MM.1S (cell line): Measurements from ENCODE around the gene NRIP3.

ENCODE experiments used
- DNase-seq: peaks from one replicate; pipeline ENCODE4 v3.0.0-alpha.2; 2015
- H2AFZ ChIP-seq: fragments of 300-600 bp; sonication (generic); 2 replicates; pipeline ENCODE4 v1.6.0; 2016; ENCODE audit warnings: antibody characterized with exemption, low read length
- H3F3A ChIP-seq: fragments of 300-600 bp; sonication (generic); 2 replicates; pipeline ENCODE4 v1.6.1; 2016; ENCODE audit warnings: mild to moderate bottlenecking, antibody characterized with exemption, low read length, moderate library complexity, mixed read lengths; ENCODE audit not compliant: insufficient read depth
- H3K27ac ChIP-seq: fragments of 300-600 bp; sonication (generic); 2 replicates; pipeline ENCODE4 v1.5.1; 2016; ENCODE audit warnings: mild to moderate bottlenecking, low read length
- H3K27me3 ChIP-seq: fragments of 300-600 bp; sonication (generic); replicated peaks from 2 replicates; pipeline ENCODE4 v1.6.0; 2016; ENCODE audit warnings: low read length; ENCODE audit not compliant: insufficient read depth
- H3K36me3 ChIP-seq: fragments of 300-600 bp; sonication (generic); replicated peaks from 2 replicates; pipeline ENCODE4 v1.6.1; 2016; ENCODE audit warnings: mild to moderate bottlenecking, low read length, mixed read lengths; ENCODE audit not compliant: insufficient read depth
- H3K4me1 ChIP-seq: fragments of 300-600 bp; sonication (generic); 2 replicates; pipeline ENCODE4 v1.6.1; 2016; ENCODE audit warnings: low read length, mixed read lengths
- H3K4me2 ChIP-seq: fragments of 300-600 bp; sonication (generic); 2 replicates; pipeline ENCODE4 v1.6.0; 2016; ENCODE audit warnings: low read depth, low read length
- H3K4me3 ChIP-seq: fragments of 300-600 bp; sonication (generic); 2 replicates; pipeline ENCODE4 v1.5.1; 2016; ENCODE audit warnings: low read length, mixed read lengths
- H3K79me2 ChIP-seq: fragments of 300-600 bp; sonication (generic); 2 replicates; pipeline ENCODE4 v1.6.1; 2016; ENCODE audit warnings: mixed run types, low read length, mixed read lengths
- H3K9ac ChIP-seq: fragments of 300-600 bp; sonication (generic); 2 replicates; pipeline ENCODE4 v1.6.1; 2016; ENCODE audit warnings: low read length, mixed read lengths
- H3K9me2 ChIP-seq: fragments of 300-600 bp; sonication (generic); replicated peaks from 2 replicates; pipeline ENCODE4 v1.6.1; 2016; ENCODE audit warnings: mild to moderate bottlenecking, low read length, mixed read lengths; ENCODE audit not compliant: insufficient read depth
- H3K9me3 ChIP-seq: fragments of 300-600 bp; sonication (generic); replicated peaks from 2 replicates; pipeline ENCODE4 v1.6.1; 2016; ENCODE audit warnings: mild to moderate bottlenecking, low read length, mixed read lengths; ENCODE audit not compliant: insufficient read depth
- H4K20me1 ChIP-seq: fragments of 300-600 bp; sonication (generic); 2 replicates; pipeline ENCODE4 v1.6.1; 2016; ENCODE audit warnings: mild to moderate bottlenecking, low read length, moderate library complexity, mixed read lengths; ENCODE audit not compliant: insufficient read depth
- EZH2 ChIP-seq: fragments of 300-600 bp; sonication (generic); optimal IDR thresholded peaks from 2 replicates; pipeline ENCODE3; 2017; ENCODE audit warnings: low read depth, mild to moderate bottlenecking, antibody characterized with exemption, low read length, mixed read lengths
- EZH2phosphoT487 ChIP-seq: fragments of 300-600 bp; sonication (generic); IDR thresholded peaks from 2 replicates; pipeline ENCODE4 v1.6.1; 2018; ENCODE audit warnings: antibody characterized with exemption, low read length
- TF ChIP-seq, protein P1 (sequence below): fragments of 300-600 bp; sonication (generic); IDR thresholded peaks from 2 replicates; pipeline ENCODE4 v1.5.1; 2016; ENCODE audit warnings: antibody characterized with exemption, low read length, mixed read lengths

Gene NRIP3

DNA sequence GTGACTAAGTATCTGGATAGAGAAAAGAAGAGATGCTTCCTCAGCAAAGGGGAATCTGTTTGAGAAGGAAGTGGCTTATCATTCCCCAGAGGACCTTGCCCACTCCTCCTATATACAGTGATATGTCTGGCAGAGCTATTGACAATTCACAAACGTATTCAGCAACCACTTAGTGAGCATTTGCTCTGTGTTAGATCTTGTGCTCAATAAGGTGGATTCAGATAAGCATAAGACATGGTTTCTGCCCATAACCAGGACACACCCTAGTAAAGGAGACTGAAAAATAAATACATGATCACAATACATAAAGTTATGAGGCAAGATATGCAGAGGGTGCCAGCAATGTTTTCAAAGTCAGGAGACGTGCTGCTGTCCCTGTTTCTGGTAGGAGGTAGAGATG lies 41.0 kb downstream of the NRIP3 start:
- Histone ChIP-seq H3K9ac (peak overlapping the region; percentile 94; the same call in 1 of the 2 replicates), H3K4me1 (peaks cover 13% of the 10 kb centered on the region), H3K9me3 (no peaks in the 10 kb centered on the region), H3K27ac (no peak overlapping the region), H3K4me2 (peak overlapping the region; percentile 90), H4K20me1 (no peaks in the 10 kb centered on the region), H3K36me3 (no peaks in the 10 kb centered on the region), H3K27me3 (no peaks in the 10 kb centered on the region), H3K79me2 (peaks cover 52% of the 10 kb centered on the region), H3K4me3 (peak overlapping the region; percentile 89; the same call in 1 of the 2 replicates), H2AFZ (no peak overlapping the region), H3F3A (peaks cover 5% of the 10 kb centered on the region; the same call in 1 of the 2 replicates), H3K9me2 (no peaks in the 10 kb centered on the region)
- TF ChIP-seq, protein P1, sequence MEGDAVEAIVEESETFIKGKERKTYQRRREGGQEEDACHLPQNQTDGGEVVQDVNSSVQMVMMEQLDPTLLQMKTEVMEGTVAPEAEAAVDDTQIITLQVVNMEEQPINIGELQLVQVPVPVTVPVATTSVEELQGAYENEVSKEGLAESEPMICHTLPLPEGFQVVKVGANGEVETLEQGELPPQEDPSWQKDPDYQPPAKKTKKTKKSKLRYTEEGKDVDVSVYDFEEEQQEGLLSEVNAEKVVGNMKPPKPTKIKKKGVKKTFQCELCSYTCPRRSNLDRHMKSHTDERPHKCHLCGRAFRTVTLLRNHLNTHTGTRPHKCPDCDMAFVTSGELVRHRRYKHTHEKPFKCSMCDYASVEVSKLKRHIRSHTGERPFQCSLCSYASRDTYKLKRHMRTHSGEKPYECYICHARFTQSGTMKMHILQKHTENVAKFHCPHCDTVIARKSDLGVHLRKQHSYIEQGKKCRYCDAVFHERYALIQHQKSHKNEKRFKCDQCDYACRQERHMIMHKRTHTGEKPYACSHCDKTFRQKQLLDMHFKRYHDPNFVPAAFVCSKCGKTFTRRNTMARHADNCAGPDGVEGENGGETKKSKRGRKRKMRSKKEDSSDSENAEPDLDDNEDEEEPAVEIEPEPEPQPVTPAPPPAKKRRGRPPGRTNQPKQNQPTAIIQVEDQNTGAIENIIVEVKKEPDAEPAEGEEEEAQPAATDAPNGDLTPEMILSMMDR = no peak
- TF ChIP-seq EZH2 (no peak), EZH2phosphoT487 (no peak)
- DNase-seq = no peak

DNA sequence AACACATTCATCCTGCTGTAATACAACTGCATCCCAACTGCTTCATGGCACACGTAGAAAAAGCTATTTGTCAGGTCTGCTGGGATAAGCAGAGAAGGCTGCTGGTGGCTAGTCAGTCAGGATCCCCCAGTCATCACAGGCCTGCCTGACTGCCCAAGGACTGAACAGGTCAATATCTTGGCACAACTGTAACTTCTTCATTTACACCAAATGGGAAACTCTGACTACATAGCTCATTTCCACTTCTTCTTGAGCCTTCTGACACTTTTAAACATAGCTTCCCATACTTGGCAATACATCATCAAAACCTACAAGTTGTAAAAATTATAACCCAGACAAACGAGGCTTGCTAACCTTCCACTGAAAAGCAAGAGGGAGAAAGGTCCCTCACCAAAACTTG lies 42.4 kb downstream of the NRIP3 start:
- H3K27ac ChIP-seq = no peak overlapping the region
- DNase-seq = no peak
- H3K4me2 ChIP-seq = no peak overlapping the region
- H3K27me3 ChIP-seq = no peaks in the 10 kb centered on the region
- no peaks in the 10 kb centered on the region for H4K20me1 ChIP-seq
- peaks cover 5% of the 10 kb centered on the region; the same call in 1 of the 2 replicates for H3F3A ChIP-seq
- no peak overlapping the region for H2AFZ ChIP-seq
- no peak overlapping the region for H3K9ac ChIP-seq
- H3K36me3 ChIP-seq = no peaks in the 10 kb centered on the region
- peaks cover 9% of the 10 kb centered on the region for H3K4me1 ChIP-seq
- H3K9me3 ChIP-seq = no peaks in the 10 kb centered on the region
- no peak overlapping the region for H3K4me3 ChIP-seq
- TF ChIP-seq EZH2 = no peak
- no peak for TF ChIP-seq EZH2phosphoT487
- TF ChIP-seq, protein P1 = no peak
- H3K9me2 ChIP-seq = no peaks in the 10 kb centered on the region
- peaks cover 66% of the 10 kb centered on the region for H3K79me2 ChIP-seq

DNA sequence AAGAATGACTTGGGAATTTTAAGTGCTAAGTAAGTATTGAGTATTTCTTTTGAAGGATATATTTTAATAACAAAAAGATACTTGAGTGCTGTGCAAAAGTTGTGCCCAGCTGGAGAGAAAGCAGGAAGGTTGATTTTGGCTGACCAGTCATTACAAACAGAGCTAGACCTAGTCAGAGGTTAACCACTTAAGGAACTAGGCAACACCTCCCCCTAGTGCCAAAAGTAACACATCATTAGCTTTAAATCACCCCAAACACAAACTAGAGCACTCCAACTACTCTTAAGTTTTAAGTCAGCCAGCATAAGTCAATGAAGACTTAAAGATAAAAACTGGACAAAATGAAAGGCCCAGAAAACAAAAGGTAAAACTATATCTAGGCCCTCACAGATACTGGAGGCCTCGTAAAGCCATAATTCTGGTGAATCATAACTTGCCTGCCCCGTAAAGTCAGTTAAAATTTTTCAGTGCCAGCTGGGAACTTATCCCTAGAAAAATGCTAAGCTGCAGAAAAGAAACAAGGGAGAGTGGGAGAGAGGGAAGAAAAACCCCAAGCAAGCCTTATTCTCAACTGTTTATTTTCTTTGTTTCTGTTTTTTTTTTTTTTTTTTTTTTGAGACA lies 44.1 kb downstream of the NRIP3 start:
- no peaks in the 10 kb centered on the region for H4K20me1 ChIP-seq
- no peaks in the 10 kb centered on the region for H3K9me2 ChIP-seq
- no peak overlapping the region for H3K27ac ChIP-seq
- H3K4me1 ChIP-seq = peaks cover 9% of the 10 kb centered on the region
- no peak overlapping the region for H3K4me2 ChIP-seq
- no peak overlapping the region for H3K9ac ChIP-seq
- H2AFZ ChIP-seq = no peak overlapping the region
- H3K9me3 ChIP-seq = no peaks in the 10 kb centered on the region
- H3K4me3 ChIP-seq = no peak overlapping the region
- TF ChIP-seq EZH2 (no peak), EZH2phosphoT487 (no peak)
- TF ChIP-seq, protein P1 = peak; percentile 68
- peaks cover 70% of the 10 kb centered on the region for H3K79me2 ChIP-seq
- no peaks in the 10 kb centered on the region for H3K36me3 ChIP-seq
- peak; percentile 82 for DNase-seq
- H3K27me3 ChIP-seq = no peaks in the 10 kb centered on the region
- H3F3A ChIP-seq = peaks cover 3% of the 10 kb centered on the region; the same call in 1 of the 2 replicates
